LNCaP clone FGC (cell line): Measurements from ENCODE around the gene GRIN2C.

ENCODE experiments used
- DNase-seq: peaks from one replicate; pipeline ENCODE4 v3.0.0-alpha.2; 2011; ENCODE audit warnings: low read depth
- H3K4me3 ChIP-seq: 2 replicates; pipeline ENCODE4 v1.5.1; 2011; ENCODE audit warnings: mild to moderate bottlenecking, low read depth, low read length, control low read depth
- CTCF ChIP-seq: IDR thresholded peaks from 2 replicates; pipeline ENCODE4 v1.5.1; 2012; ENCODE audit warnings: mild to moderate bottlenecking; ENCODE audit not compliant: control insufficient read depth, insufficient read depth; ENCODE audit errors: extremely low read depth

GRIN2C gene

DNA sequence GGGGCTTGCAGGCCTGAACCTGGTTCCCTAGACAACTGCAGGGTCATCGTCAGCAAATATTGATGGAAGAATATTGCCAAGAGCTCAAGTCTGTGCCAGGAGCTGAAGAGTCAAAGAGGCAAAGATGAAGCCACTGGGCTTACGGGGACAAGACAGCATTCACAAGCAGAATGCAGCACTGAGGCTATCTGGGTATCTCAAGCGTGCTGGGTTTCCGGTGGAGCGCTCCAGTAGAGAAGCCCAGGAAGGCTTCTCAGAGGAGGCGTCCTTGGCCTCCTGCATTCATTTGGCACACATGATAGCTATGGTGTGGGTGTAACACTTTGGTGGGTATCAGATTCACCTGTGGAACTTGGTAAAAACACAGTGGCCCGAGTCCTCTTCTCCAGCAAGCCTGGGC, 30.9 kb upstream of the GRIN2C start:
- no peak for TF ChIP-seq CTCF
- H3K4me3 ChIP-seq, result no peak overlapping the region
- DNase-seq, result no peak

- no peak for TF ChIP-seq CTCF
- no peak overlapping the region for H3K4me3 ChIP-seq
- no peak for DNase-seq
Observed at GRCh38 chr17:74888469-74888868, 28.8 kb upstream of the GRIN2C start.

DNA sequence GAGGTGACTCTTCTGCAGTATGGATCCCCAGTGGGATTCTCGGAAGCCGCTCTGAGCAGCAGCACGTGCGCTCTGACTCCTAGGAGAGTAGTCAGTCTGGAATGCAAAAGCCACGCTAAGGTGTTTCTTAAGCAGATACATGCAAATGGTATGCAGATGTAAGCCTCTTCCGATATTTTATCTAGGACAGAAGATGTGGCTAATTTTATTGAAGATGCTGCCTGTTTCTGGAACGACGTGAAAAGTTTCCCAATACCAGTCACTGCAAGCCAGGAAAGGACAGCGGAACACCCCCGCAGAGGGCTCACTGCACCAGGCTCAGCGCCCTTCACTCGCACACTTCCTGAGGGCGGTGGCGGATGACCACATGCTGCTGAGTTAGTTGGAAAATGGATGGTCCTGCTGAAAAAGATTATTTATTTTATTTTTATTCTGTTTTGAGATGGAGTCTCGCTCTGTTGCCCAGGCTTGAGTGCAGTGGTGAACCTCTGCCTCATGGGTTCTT, 23.6 kb upstream of the GRIN2C start:
- no peak for DNase-seq
- no peak for TF ChIP-seq CTCF
- no peak overlapping the region for H3K4me3 ChIP-seq

DNA sequence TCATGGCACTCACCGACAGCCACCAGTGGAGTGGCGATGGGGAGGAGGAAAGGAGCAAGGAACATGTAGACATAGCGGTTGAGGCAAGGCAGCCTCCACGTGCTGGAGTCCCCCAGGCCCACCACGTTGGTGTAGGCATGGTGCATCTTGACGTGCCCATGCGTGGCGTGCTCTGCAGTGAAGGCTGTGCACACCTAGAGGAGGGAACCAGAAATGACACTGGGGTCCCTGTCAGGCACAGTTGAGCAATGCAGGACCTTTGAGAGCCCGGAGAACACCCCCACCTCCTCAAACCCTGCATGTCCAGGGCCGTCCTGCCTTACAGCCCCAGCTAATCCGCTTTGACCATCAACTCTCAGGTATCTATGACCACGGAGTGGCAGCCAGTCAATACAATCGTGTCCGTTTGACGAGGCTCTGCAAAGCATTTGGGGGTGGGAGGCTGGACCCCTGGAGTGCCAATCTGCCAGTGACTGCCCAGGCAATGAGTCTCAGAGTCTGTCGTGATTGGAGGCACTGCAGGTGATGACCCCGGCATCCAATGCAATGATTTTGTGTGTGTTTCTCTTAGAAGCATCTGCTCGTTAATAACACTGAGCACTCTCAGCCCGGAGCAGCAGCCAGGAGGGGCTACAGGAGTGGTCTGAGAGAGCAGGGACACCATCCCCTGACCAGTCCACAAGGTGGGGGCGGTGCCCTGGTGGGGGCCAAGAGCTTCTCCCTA, 23.0 kb upstream of the GRIN2C start:
- DNase-seq, result no peak
- H3K4me3 ChIP-seq, result no peak overlapping the region
- TF ChIP-seq CTCF, result no peak

GRCh38 chr17:74881073-74881472, 21.4 kb upstream of the GRIN2C start:
- DNase-seq, result no peak
- TF ChIP-seq CTCF, result no peak

GRCh38 chr17:74879308-74879707, 19.6 kb upstream of the GRIN2C start:
- DNase-seq, result no peak
- TF ChIP-seq CTCF, result no peak
- no peak overlapping the region for H3K4me3 ChIP-seq

More at GRCh38 chr17:74881073-74881472, 21.4 kb upstream of the GRIN2C start:
- H3K4me3 ChIP-seq, result no peak overlapping the region

- H3K4me3 ChIP-seq, result no peak overlapping the region
- no peak for DNase-seq
- TF ChIP-seq CTCF, result no peak
Observed at GRCh38 chr17:74878658-74879057, 19.0 kb upstream of the GRIN2C start.
